GM12878 (cell line): ENCODE measurements around the gene OPCML. TPM values are rescaled to one million over a fixed set of nuclear protein-coding genes. Genes with fewer than 3 reads are reported as not detected.

Experiments
- ATAC-seq: fragments of 200-7000 bp; cut with Tn5 transposase; 3 replicates; pipeline ENCODE4 v1.9.1; 2020; ENCODE audit warnings: mild to moderate bottlenecking, moderate library complexity
- BruUV-seq: library from RNA; stranded (reverse); fragments of 400-500 nt; replicated peaks from 2 replicates; lab custom pipeline; 2021; lab: Mats Ljungman, UMichigan
- CTCF ChIA-PET: fragments of 300-600 bp; sonication (Branson Sonifier 250); formaldehyde crosslinking; extraction: SDS; loops from one replicate; lab custom pipeline; 2021; ENCODE audit warnings: inconsistent platforms; lab: Yijun Ruan, JAX
- POLR2A ChIA-PET: fragments of 350-600 bp; formaldehyde crosslinking; extraction: SDS; loops from one replicate; lab custom pipeline; 2021; ENCODE audit warnings: inconsistent platforms; lab: Charles Lee
- RAD21 ChIA-PET: fragments of 300-600 bp; sonication (Branson Sonifier 250); formaldehyde crosslinking; loops from one replicate; lab custom pipeline; 2023; ENCODE audit warnings: antibody characterized with exemption; ENCODE audit not compliant: unreplicated experiment; lab: Charles Lee
- SMC1A ChIA-PET: fragments of 300-600 bp; sonication (Branson Sonifier 250); formaldehyde crosslinking; loops from one replicate; lab custom pipeline; 2023; ENCODE audit not compliant: unreplicated experiment, uncharacterized antibody; lab: Charles Lee
- DNase-seq: peaks from one replicate; pipeline ENCODE4 v3.0.0-alpha.2; 2011; ENCODE audit warnings: low read depth, low spot score
- FAIRE-seq: peaks from 3 replicates; lab custom pipeline; 2011; peaks lifted over from hg19 to GRCh38; lab: Jason Lieb, UNC
- H2AFZ ChIP-seq: 2 replicates; pipeline ENCODE4 v1.6.0; 2011; ENCODE audit warnings: low read depth, low read length, control low read depth; ENCODE audit not compliant: control insufficient read depth
- H3K27ac ChIP-seq: 2 replicates; pipeline ENCODE4 v1.5.1; 2011; ENCODE audit warnings: control low read depth; ENCODE audit not compliant: control insufficient read depth, insufficient read depth
- H3K27me3 ChIP-seq, 2 experiments: replicated peaks in 1 of 2; 2 replicates each; pipeline versions ENCODE4 v1.6.0 to v1.6.1; 2011; ENCODE audit warnings: low read length in 1 of 2; ENCODE audit not compliant: control insufficient read depth in 2 of 2, insufficient read depth in 2 of 2
- H3K36me3 ChIP-seq, 2 experiments: 2 replicates each; pipeline ENCODE4 v1.5.1; 2011; ENCODE audit warnings: low read length in 1 of 2; ENCODE audit not compliant: control insufficient read depth in 2 of 2, insufficient read depth in 2 of 2
- H3K4me1 ChIP-seq: 2 replicates; pipeline ENCODE4 v1.6.1; 2011; ENCODE audit warnings: mild to moderate bottlenecking, low read length, moderate library complexity, mixed read lengths; ENCODE audit not compliant: control insufficient read depth, insufficient read depth
- H3K4me2 ChIP-seq: 2 replicates; pipeline ENCODE4 v1.6.0; 2011; ENCODE audit warnings: control low read depth; ENCODE audit not compliant: control insufficient read depth, insufficient read depth
- H3K4me3 ChIP-seq: fragments of 200-600 bp; sonication (generic); 2 replicates; pipeline ENCODE4 v1.5.1; 2016
- H3K79me2 ChIP-seq: 2 replicates; pipeline ENCODE4 v1.6.0; 2011; ENCODE audit warnings: low read length; ENCODE audit not compliant: control insufficient read depth, insufficient read depth
- H3K9ac ChIP-seq: 2 replicates; pipeline ENCODE4 v1.8.0; 2011; ENCODE audit warnings: low read length, control low read depth, mixed read lengths; ENCODE audit not compliant: control insufficient read depth, insufficient read depth
- H3K9me3 ChIP-seq: replicated peaks from 3 replicates; pipeline ENCODE4 v1.5.1; 2011; ENCODE audit warnings: mild to moderate bottlenecking, low read length; ENCODE audit not compliant: control insufficient read depth, insufficient read depth
- H4K20me1 ChIP-seq: 2 replicates; pipeline ENCODE4 v1.6.0; 2011; ENCODE audit not compliant: control insufficient read depth, insufficient read depth
- GABPA ChIP-seq: IDR thresholded peaks from 2 replicates; pipeline ENCODE4 v1.6.1; 2014; ENCODE audit warnings: antibody characterized with exemption, low read depth, mild to moderate bottlenecking, inconsistent platforms
- HDGF ChIP-seq: fragments of 450-650 bp; IDR thresholded peaks from 2 replicates; pipeline ENCODE4 v1.6.1; 2016; ENCODE audit warnings: antibody characterized with exemption
- PKNOX1 ChIP-seq: fragments of 450-650 bp; IDR thresholded peaks from 2 replicates; pipeline ENCODE4 v1.6.1; 2016; ENCODE audit warnings: mild to moderate bottlenecking
- SPI1 ChIP-seq: IDR thresholded peaks from 2 replicates; pipeline ENCODE4 v1.6.1; 2011; ENCODE audit warnings: low read depth, mild to moderate bottlenecking, low read length, moderate library complexity, borderline replicate concordance; ENCODE audit not compliant: insufficient read depth
- YY1 ChIP-seq: IDR thresholded peaks from 2 replicates; pipeline ENCODE4 v1.6.1; 2011; ENCODE audit warnings: low read depth, mild to moderate bottlenecking, low read length
- WGBS: methylation state at CpG from one replicate; pipeline ENCODE4 v1.1.6; 2016; ENCODE audit warnings: low lambda C conversion rate; ENCODE audit not compliant: insufficient replicate concordance, insufficient coverage; ENCODE audit errors: missing lambda C conversion rate; 5-methylcytosine and 5-hydroxymethylcytosine counted together
- in situ Hi-C: fragments of 300-500 bp; cut with MboI; formaldehyde crosslinking; loops from 9 replicates; pipeline ENCODE4 v1.14.3; 2018; ENCODE audit warnings: mixed read lengths
- intact Hi-C: fragments of 100-400 bp; cut with micrococcal nuclease; formaldehyde crosslinking; loops from one replicate; pipeline ENCODE4 v1.14.2; 2022; ENCODE audit not compliant: unreplicated experiment
- polyA plus RNA-seq, 11 experiments: library from polyadenylated mRNA; depleted of rRNA in 4 of 11; unstranded in 6 of 11; stranded (reverse) in 5 of 11; fragments of >200 nt; fragmentation: Nextera tagmentation in 4 of 11; fragmentation: Illumina TruSeq in 1 of 11; extraction: Ambion mirVana in 4 of 11; extraction: Trizol in 1 of 11; gene quantifications; 1 replicate in 1 of 11; 2 replicates in 10 of 11; pipeline versions ENCODE4 v1.2.1 to v1.2.3, GENCODE V29; 2011 to 2016; ENCODE audit warnings: inconsistent platforms in 2 of 11, missing spikeins in 2 of 11, low read depth in 1 of 11
- total RNA-seq, 4 experiments: library from RNA; depleted of rRNA in 3 of 4; stranded (reverse); fragments of >200 nt in 3 of 4; fragmentation: Illumina TruSeq in 1 of 4; extraction: Trizol in 1 of 4; gene quantifications; 2 replicates each; pipeline versions ENCODE4 v1.2.1 to v1.2.3, GENCODE V29; 2013 to 2021

Gene OPCML
- total and polyA plus RNA-seq, 10 of the 15 experiments (the other 5 are each of a cell fraction or from before 2014, with no cell fraction given) = 0.84 TPM; not detected in 9

- DNase-seq (no peak), ATAC-seq (no peak), FAIRE-seq (no peak)
- H3K9me3 ChIP-seq = no peaks in the 10 kb centered on the region
- WGBS = 3% methylated on average over 2 of the region's 2 CpGs
- BruUV-seq = no TSS peak
- CTCF ChIA-PET = no interaction called here
- H4K20me1 ChIP-seq = no peaks in the 10 kb centered on the region
- H3K36me3 ChIP-seq = no peaks in the 10 kb centered on the region
- no peak overlapping the region for H3K4me2 ChIP-seq
- no peaks in the 10 kb centered on the region for H3K27me3 ChIP-seq
- intact Hi-C loops = no loop called here
- TF ChIP-seq YY1 (no peak), SPI1 (0 out of 2 replicates have a peak, but pooled peaks have one; percentile 9)
- no peak overlapping the region for H2AFZ ChIP-seq
- RAD21 ChIA-PET = no interaction called here
- H3K4me1 ChIP-seq = no peaks in the 10 kb centered on the region; the same call in 1 of the 2 replicates
- in situ Hi-C loops = no loop called here
- no peaks in the 10 kb centered on the region for H3K79me2 ChIP-seq
- H3K9ac ChIP-seq = no peak overlapping the region
- H3K4me3 ChIP-seq = no peak overlapping the region
- no peak overlapping the region for H3K27ac ChIP-seq
- POLR2A ChIA-PET = no interaction called here
- SMC1A ChIA-PET = no interaction called here
These were observed 991.7 kb downstream of the OPCML start for GRCh38 chr11:132540581-132540980.

- Histone ChIP-seq H3K4me1 (no peaks in the 10 kb centered on the region; the same call in 1 of the 2 replicates), H4K20me1 (no peaks in the 10 kb centered on the region), H3K79me2 (no peaks in the 10 kb centered on the region), H3K36me3 (no peaks in the 10 kb centered on the region), H3K9me3 (no peaks in the 10 kb centered on the region), H3K9ac (no peak overlapping the region), H3K4me3 (no peak overlapping the region), H3K27ac (no peak overlapping the region), H3K4me2 (no peak overlapping the region), H3K27me3 (no peaks in the 10 kb centered on the region), H2AFZ (no peak overlapping the region)
- BruUV-seq = no TSS peak
- SMC1A ChIA-PET = no interaction called here
- CTCF ChIA-PET = no interaction called here
- in situ Hi-C loops = no loop called here
- ATAC-seq (no peak), FAIRE-seq (no peak), DNase-seq (no peak)
- WGBS = 12% methylated on average over 7 of the region's 7 CpGs
- RAD21 ChIA-PET = no interaction called here
- POLR2A ChIA-PET = no interaction called here
- intact Hi-C loops = no loop called here
- no peak for TF ChIP-seq GABPA
- peak; percentile 46; the same call in 1 of the 2 replicates for TF ChIP-seq PKNOX1
- TF ChIP-seq HDGF = peak; percentile 48; the same call in 1 of the 2 replicates
These were observed 992.5 kb downstream of the OPCML start for GRCh38 chr11:132539590-132540368.
